HepG2 (cell line): ENCODE data around the gene MEAF6. TPM values are rescaled to one million over a fixed set of nuclear protein-coding genes. Genes with fewer than 3 reads are reported as not detected.

Experiments used
- CBX1 ChIP-seq: IDR thresholded peaks from one replicate; pipeline ENCODE4 v1.6.1; 2016; ENCODE audit warnings: antibody characterized with exemption, low read depth
- CHD4 ChIP-seq: fragments of 200-600 bp; sonication (generic); IDR thresholded peaks from 2 replicates; pipeline ENCODE4 v1.7.0; 2017; ENCODE audit warnings: mild to moderate bottlenecking, low read length, borderline replicate concordance
- DZIP1 ChIP-seq: sonication (generic); formaldehyde crosslinking; IDR thresholded peaks from 2 replicates; pipeline ENCODE4 v1.5.0; 2020; ENCODE audit warnings: mild to moderate bottlenecking, missing genetic modification reagents
- EZH2 ChIP-seq: conservative IDR thresholded peaks from 2 replicates; pipeline ENCODE4 v1.6.1; 2012; ENCODE audit warnings: mild to moderate bottlenecking, low read depth, low read length, moderate library complexity
- GABPA ChIP-seq, 2 experiments: IDR thresholded peaks; 2 replicates each; pipeline ENCODE4 v1.6.1; 2011 to 2016; ENCODE audit warnings: low read depth in 2 of 2, low read length in 1 of 2, missing biosample characterization in 1 of 2, missing genetic modification characterization in 1 of 2
- KDM4B ChIP-seq: sonication (generic); formaldehyde crosslinking; IDR thresholded peaks from 2 replicates; pipeline ENCODE4 v1.4.0; 2020; ENCODE audit warnings: missing genetic modification reagents
- KDM5A ChIP-seq: fragments of 200-600 bp; sonication (generic); IDR thresholded peaks from 2 replicates; pipeline ENCODE4 v1.7.0; 2018; ENCODE audit warnings: antibody characterized with exemption, mild to moderate bottlenecking, low read length, borderline replicate concordance
- MEIS2 ChIP-seq: sonication (generic); formaldehyde crosslinking; IDR thresholded peaks from 2 replicates; pipeline ENCODE4 v1.9.0; 2021; ENCODE audit warnings: mild to moderate bottlenecking, missing genetic modification reagents
- PLSCR1 ChIP-seq: sonication (generic); formaldehyde crosslinking; IDR thresholded peaks from 2 replicates; pipeline ENCODE4 v1.5.0; 2020; ENCODE audit warnings: missing genetic modification reagents, mild to moderate bottlenecking, borderline replicate concordance
- PRMT3 ChIP-seq: sonication (generic); formaldehyde crosslinking; IDR thresholded peaks from 2 replicates; pipeline ENCODE4 v1.8.1; 2022; ENCODE audit warnings: low read depth, mild to moderate bottlenecking, moderate library complexity, missing genetic modification reagents, borderline replicate concordance
- ZBTB26 ChIP-seq: IDR thresholded peaks from 2 replicates; pipeline ENCODE4 v1.6.1; 2016; ENCODE audit warnings: missing compliant biosample characterization, missing genetic modification reagents, borderline replicate concordance
- ZMYM4 ChIP-seq: sonication (generic); formaldehyde crosslinking; IDR thresholded peaks from 2 replicates; pipeline ENCODE4 v1.8.1; 2023; ENCODE audit warnings: mild to moderate bottlenecking, missing genetic modification reagents
- ZNF232 ChIP-seq: sonication (generic); formaldehyde crosslinking; IDR thresholded peaks from 2 replicates; pipeline ENCODE4 v1.4.0; 2020; ENCODE audit warnings: missing genetic modification reagents, borderline replicate concordance
- polyA plus RNA-seq, 8 experiments: library from polyadenylated mRNA; depleted of rRNA in 3 of 8; stranded (reverse) in 7 of 8; unstranded in 1 of 8; fragments of >200 nt; fragmentation: Illumina TruSeq in 4 of 8; extraction: Trizol in 4 of 8; gene quantifications; 2 replicates each; pipeline versions ENCODE4 v1.2.1 to v1.2.3, GENCODE V29; 2011 to 2016; ENCODE audit warnings: low read depth in 4 of 8, missing spikeins in 1 of 8, mixed read lengths in 1 of 8; ENCODE audit not compliant: insufficient read depth in 1 of 8
- total RNA-seq, 5 experiments: library from RNA; depleted of rRNA; stranded (reverse); fragments of >200 nt; fragmentation: Illumina TruSeq; extraction: Trizol; gene quantifications; 2 replicates each; pipeline ENCODE4 v1.2.3, GENCODE V29; 2016; ENCODE audit warnings: low read depth in 1 of 5

Gene MEAF6
- total and polyA plus RNA-seq, 2 of the 13 experiments (the other 11 are each of a cell fraction or from before 2014, with no cell fraction given) = 29.5 to 45.6 TPM

DNA sequence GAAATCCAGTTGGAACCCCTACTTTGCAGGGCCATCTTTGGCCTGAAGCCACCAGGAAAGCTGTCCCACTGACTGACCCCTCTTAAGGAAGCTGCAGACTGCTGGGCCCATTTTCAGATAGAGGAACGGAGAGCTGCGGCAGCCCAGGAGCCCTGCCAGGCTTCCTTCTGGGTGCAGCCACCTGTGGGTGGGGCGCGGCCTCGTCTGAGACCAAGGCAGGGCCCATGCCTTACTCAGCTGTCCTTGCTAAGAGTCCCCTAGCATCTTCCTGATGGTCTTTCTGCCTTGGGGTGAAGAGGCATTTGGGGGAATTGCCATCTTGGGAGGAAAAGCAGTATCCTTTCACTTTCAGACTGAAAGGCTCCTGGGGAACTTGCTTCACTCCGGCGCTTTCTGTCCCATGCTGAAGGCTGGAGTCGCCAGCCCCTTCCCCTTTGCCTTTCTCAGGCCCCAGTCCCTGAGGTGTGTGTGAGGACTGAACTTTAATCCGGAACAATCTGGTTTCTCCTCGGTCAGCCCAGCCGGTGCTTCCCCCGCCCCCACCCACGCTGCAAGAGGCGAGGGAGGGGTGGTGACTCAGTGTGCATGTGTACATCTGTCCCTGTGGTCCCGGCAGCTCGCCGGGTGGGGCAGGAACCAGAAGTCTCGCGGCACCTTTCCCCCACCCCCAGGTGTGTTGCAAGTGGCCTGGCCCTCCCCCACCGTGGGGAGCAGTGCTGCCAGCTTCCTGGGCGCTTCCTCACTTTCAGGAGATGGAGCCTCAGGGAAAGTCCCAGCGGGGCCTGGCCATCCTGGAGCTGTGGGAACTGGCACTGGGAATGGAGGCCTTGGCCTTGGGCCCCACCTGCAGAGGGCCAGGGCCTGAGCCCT lies 35.1 kb downstream of the MEAF6 start (continued):
- no peak; the same call in 1 of the 2 replicates for TF ChIP-seq ZBTB26 (CRISPR knock-in tag)
- TF ChIP-seq KDM4B (CRISPR knock-in tag) = peak; percentile 97
- no peak for TF ChIP-seq ZNF232 (CRISPR knock-in tag)
- no peak for TF ChIP-seq GABPA (IDR thresholded peaks at IDR 0.05; ENCODE audit: low read depth, low read length)
- TF ChIP-seq GABPA (CRISPR knock-in tag; IDR thresholded peaks at IDR 0.05; ENCODE audit: low read depth) = peak; percentile 75
- TF ChIP-seq CBX1 = peak; percentile 83
- TF ChIP-seq CHD4 = no peak
- TF ChIP-seq DZIP1 (CRISPR knock-in tag) = no peak
- TF ChIP-seq KDM5A = no peak
- no peak for TF ChIP-seq PRMT3
- TF ChIP-seq PLSCR1 (CRISPR knock-in tag) = no peak
- TF ChIP-seq EZH2 = no peak
- no peak for TF ChIP-seq MEIS2 (CRISPR knock-in tag)
- peak; percentile 52; the same call in 1 of the 2 replicates for TF ChIP-seq ZMYM4
